ENCODE results near the gene PRR23A. TPM values are rescaled to one million over a fixed set of nuclear protein-coding genes. Genes with fewer than 3 reads are reported as not detected.

Gene PRR23A
- total and polyA plus RNA-seq, 2 of the 4 experiments (the other 2 are of a cell fraction): not detected

DNA sequence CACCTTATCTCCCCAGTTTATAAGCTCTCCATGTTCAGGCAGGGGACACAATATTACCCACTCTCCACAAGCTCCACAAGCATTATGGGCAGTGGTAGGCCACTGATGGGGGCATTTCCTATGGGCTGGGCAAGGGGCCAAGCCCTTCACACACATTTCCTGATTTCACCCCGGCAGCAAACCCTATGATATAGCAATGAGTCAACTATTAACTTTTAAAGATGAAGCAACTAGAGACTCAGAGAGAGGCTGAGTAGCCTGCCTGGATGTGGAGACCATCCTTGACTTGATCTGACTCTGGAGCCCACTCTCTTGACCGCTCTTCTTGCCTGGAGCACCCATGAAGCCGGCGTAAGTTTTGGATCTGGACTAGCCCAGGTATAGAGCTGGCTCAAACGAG, 31.6 kb downstream of the PRR23A start:
- no peak overlapping the region for H3K4me2 ChIP-seq (ENCODE audit: low read depth, low read length)
- no peaks in the 10 kb centered on the region for H4K20me1 ChIP-seq (ENCODE audit: insufficient read depth, low read length)
- H3K4me3 ChIP-seq (ENCODE audit: insufficient read depth, low read depth, low read length): no peak overlapping the region
- H3K27me3 ChIP-seq (ENCODE audit: control insufficient read depth, insufficient read depth, low read length): peaks cover 1% of the 10 kb centered on the region
- intact Hi-C loops (cut with micrococcal nuclease) (no loop called here), in situ Hi-C loops (cut with MboI; ENCODE audit: low sequenced_read_pairs) (no loop called here), dilution Hi-C loops (cut with HindIII; ENCODE audit: low sequenced_read_pairs, unreplicated experiment) (no loop called here)
- no peaks in the 10 kb centered on the region for H3K36me3 ChIP-seq (ENCODE audit: control insufficient read depth, insufficient read depth, low read length)
- DNase-seq: peak; percentile 13
- no peak overlapping the region for H3K18ac ChIP-seq (ENCODE audit: low read depth, low read length)
- H3K27ac ChIP-seq (ENCODE audit: insufficient read depth, low read length): no peak overlapping the region
- no peaks in the 10 kb centered on the region for H3K9me3 ChIP-seq (ENCODE audit: control insufficient read depth, insufficient read depth, low read length)
- 75% methylated on average over 3 of the region's 5 CpGs; no CpG with 5 or more reads in 1 of the 2 experiments for WGBS, 2 experiments (ENCODE audit: extremely low coverage in 2 of 2, insufficient read length in 1 of 2)
- no peaks in the 10 kb centered on the region for H3K9me1 ChIP-seq (ENCODE audit: insufficient read depth, low read length)
- H2BK5ac ChIP-seq (ENCODE audit: low read depth, low read length, poor library complexity, severe bottlenecking): no peak overlapping the region
- no peak for ATAC-seq (ENCODE audit: low read depth)
- H3K56ac ChIP-seq (ENCODE audit: extremely low read depth, insufficient read depth, low read length): no peak overlapping the region
- no peak overlapping the region for H4K8ac ChIP-seq (ENCODE audit: low read depth in 2 of 2, low read length in 2 of 2)
- H4K91ac ChIP-seq (ENCODE audit: insufficient read depth, low read depth, low read length): no peak overlapping the region
- POLR2A ChIA-PET (ENCODE audit: unreplicated experiment): no interaction called here
- no peak overlapping the region for H4K5ac ChIP-seq (ENCODE audit: low read depth, low read length)
- H2AK9ac ChIP-seq (replicated peaks; ENCODE audit: low read depth, low read length, poor library complexity): no peak overlapping the region
- H3K79me1 ChIP-seq (ENCODE audit: low read depth in 1 of 2, low read length in 2 of 2): no peaks in the 10 kb centered on the region
- TF ChIP-seq POLR2A (IDR thresholded peaks at IDR 0.05; ENCODE audit: low read depth, low read length): no peak
- TF ChIP-seq NFE2L2 (IDR thresholded peaks at IDR 0.05; ENCODE audit: low read depth, low read length): no peak
- no peak for TF ChIP-seq RCOR1 (IDR thresholded peaks at IDR 0.05; ENCODE audit: insufficient replicate concordance, low read length)
- no peak for TF ChIP-seq SMC3 (IDR thresholded peaks at IDR 0.05; ENCODE audit: low read depth, low read length)
- no peak for TF ChIP-seq RFX5 (IDR thresholded peaks at IDR 0.05; ENCODE audit: low read depth, low read length)
- no peak for TF ChIP-seq MXI1 (IDR thresholded peaks at IDR 0.05; ENCODE audit: borderline replicate concordance, low read depth, low read length)
- no peak for TF ChIP-seq FOS (IDR thresholded peaks at IDR 0.05; ENCODE audit: low read depth, low read length)
- TF ChIP-seq MAZ (IDR thresholded peaks at IDR 0.05; ENCODE audit: borderline replicate concordance, low read depth, low read length): no peak
- no peak for TF ChIP-seq BHLHE40 (IDR thresholded peaks at IDR 0.05; ENCODE audit: low read depth, low read length)
- H2AFZ ChIP-seq (replicated peaks; ENCODE audit: low read length, poor library complexity): no peak overlapping the region
- no peak overlapping the region for H3K14ac ChIP-seq (replicated peaks; ENCODE audit: low read depth, low read length)
- no peak overlapping the region for H3K4ac ChIP-seq (ENCODE audit: low read depth, low read length)
- no peak overlapping the region for H2BK15ac ChIP-seq (ENCODE audit: low read depth, low read length)
- H3K4me1 ChIP-seq (ENCODE audit: control insufficient read depth, insufficient read depth, low read length): no peaks in the 10 kb centered on the region
- no peak overlapping the region for H3K23ac ChIP-seq (ENCODE audit: low read depth, low read length)
- H3K9ac ChIP-seq (ENCODE audit: low read depth, low read length): no peak overlapping the region
- CTCF ChIA-PET: no interaction called here
- no peak overlapping the region for H2BK120ac ChIP-seq (ENCODE audit: low read depth, low read length)
- no peak overlapping the region for H2AK5ac ChIP-seq (ENCODE audit: low read depth, low read length)
- no TSS peak for BruUV-seq (replicated peaks)
- no peak overlapping the region for H2BK20ac ChIP-seq (ENCODE audit: low read depth, low read length)
